Peyer's patch (tissue), 4 donors: ENCODE results near the gene SLC35E1. TPM values are rescaled to one million over a fixed set of nuclear protein-coding genes. Genes with fewer than 3 reads are reported as not detected.

Experiments
- DNase-seq, 3 donors: peaks; one replicate each; pipeline ENCODE4 v3.0.0-alpha.2; 2017 to 2019
- H3K27ac ChIP-seq, 4 donors: fragments of 200-600 bp; sonication (generic); one replicate each; pipeline ENCODE4 v1.5.1; 2016 to 2019
- H3K27me3 ChIP-seq, 2 donors: fragments of 200-600 bp; sonication (generic); one replicate each; pipeline ENCODE4 v1.5.1; 2019
- H3K36me3 ChIP-seq, 3 donors: fragments of 200-600 bp; sonication (generic); one replicate each; pipeline ENCODE4 v1.5.1; 2016 to 2019
- H3K4me1 ChIP-seq, 4 donors: fragments of 200-600 bp; sonication (generic); one replicate each; pipeline ENCODE4 v1.5.1; 2016 to 2019
- H3K4me3 ChIP-seq, 4 donors: fragments of 200-600 bp; sonication (generic); 1 replicate in 3 of 4; 2 replicates in 1 of 4; pipeline ENCODE4 v1.5.1; 2016 to 2019; ENCODE audit warnings: mild to moderate bottlenecking in 1 of 4
- H3K9me3 ChIP-seq, 4 donors: fragments of 200-600 bp; sonication (generic); one replicate each; pipeline ENCODE4 v1.5.1; 2016 to 2019; ENCODE audit warnings: mild to moderate bottlenecking in 1 of 4
- CTCF ChIP-seq, 6 experiments: fragments of 450-650 bp in 4 of 6; fragments of 200-600 bp in 2 of 6; sonication (generic) in 1 of 6; IDR thresholded peaks; one replicate each; pipeline ENCODE4 v1.5.1; 2017 to 2019; ENCODE audit warnings: antibody characterized with exemption in 6 of 6, mild to moderate bottlenecking in 3 of 6, moderate library complexity in 1 of 6
- POLR2A ChIP-seq, 2 donors: fragments of 450-650 bp; IDR thresholded peaks; one replicate each; pipeline ENCODE4 v1.5.1; 2017; ENCODE audit warnings: antibody characterized with exemption in 2 of 2, mild to moderate bottlenecking in 2 of 2, moderate library complexity in 2 of 2
- total RNA-seq, 4 donors: library from RNA; depleted of rRNA; stranded (reverse); fragments of >200 nt; gene quantifications; one replicate each; pipeline ENCODE4 v1.1.0, GENCODE V29; 2016

Gene SLC35E1
- total RNA-seq, 4 donors from 2014 or later: 23.9 to 62.0 (median 41.9) TPM

DNA sequence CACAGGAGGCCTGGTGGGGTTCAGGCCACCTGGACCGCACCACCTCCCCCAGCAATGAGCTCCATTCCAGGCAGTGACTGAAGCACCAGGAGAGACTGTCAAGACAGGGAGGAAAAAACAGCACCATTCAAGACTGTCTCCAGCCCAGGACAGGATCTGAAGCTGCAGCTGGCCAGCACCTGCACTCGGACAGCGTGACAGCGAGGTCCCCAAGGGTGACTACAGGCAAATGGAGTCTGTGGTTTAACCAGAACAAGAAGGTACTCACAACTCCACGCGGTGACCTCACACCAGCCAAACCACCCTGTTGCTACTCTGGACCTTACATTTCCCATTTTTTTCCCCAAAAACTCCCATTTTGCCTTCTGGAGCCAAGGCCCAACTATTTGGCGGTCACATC lies 46.0 kb upstream of the SLC35E1 start:
- no peaks in the 10 kb centered on the region for H3K27me3 ChIP-seq
- H3K4me3 ChIP-seq: no peak overlapping the region
- H3K4me1 ChIP-seq: peaks cover 0 to 20% (median 8%) of the 10 kb centered on the region in 4 donors
- TF ChIP-seq POLR2A (IDR thresholded peaks at IDR 0.05) (no peak), CTCF (IDR thresholded peaks at IDR 0.05) (no peak)
- no peak overlapping the region for H3K27ac ChIP-seq
- no peaks in the 10 kb centered on the region for H3K36me3 ChIP-seq
- DNase-seq: no peak
- H3K9me3 ChIP-seq: no peaks in the 10 kb centered on the region

DNA sequence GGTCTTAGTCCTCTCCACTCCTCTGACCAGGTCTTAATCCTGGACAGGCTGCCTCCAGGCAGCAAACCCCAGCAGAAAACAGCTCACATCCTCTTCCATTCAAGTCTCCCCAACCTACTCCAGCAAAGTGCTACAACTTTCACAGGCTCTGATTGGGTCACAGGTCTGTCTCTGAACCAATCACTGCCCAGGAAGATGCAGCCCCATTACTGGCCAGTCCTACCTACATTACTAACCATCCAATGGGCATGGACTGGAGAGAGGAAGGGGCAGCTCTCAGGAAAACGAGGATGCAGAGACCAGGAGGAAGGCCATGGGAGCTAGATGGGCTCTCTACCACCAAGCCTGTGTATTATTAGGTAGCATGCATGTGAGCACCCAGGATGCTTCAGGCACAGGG lies 43.6 kb upstream of the SLC35E1 start:
- no peaks in the 10 kb centered on the region for H3K36me3 ChIP-seq
- no peaks in the 10 kb centered on the region for H3K27me3 ChIP-seq
- H3K4me3 ChIP-seq: no peak overlapping the region
- no peak overlapping the region for H3K27ac ChIP-seq
- peaks cover 0 to 16% (median 8%) of the 10 kb centered on the region in 4 donors for H3K4me1 ChIP-seq
- TF ChIP-seq CTCF (IDR thresholded peaks at IDR 0.05): no peak
- no peak for TF ChIP-seq POLR2A (IDR thresholded peaks at IDR 0.05)
- DNase-seq: no peak
- H3K9me3 ChIP-seq: no peaks in the 10 kb centered on the region

GRCh38 chr19:16614941-16615340 lies 42.7 kb upstream of the SLC35E1 start:
- Histone ChIP-seq H3K27me3 (no peaks in the 10 kb centered on the region), H3K4me1 (peaks cover 0 to 16% (median 7%) of the 10 kb centered on the region in 4 donors), H3K27ac (no peak overlapping the region), H3K36me3 (no peaks in the 10 kb centered on the region), H3K9me3 (no peaks in the 10 kb centered on the region), H3K4me3 (no peak overlapping the region)
- DNase-seq: no peak
- no peak for TF ChIP-seq POLR2A (IDR thresholded peaks at IDR 0.05)

DNA sequence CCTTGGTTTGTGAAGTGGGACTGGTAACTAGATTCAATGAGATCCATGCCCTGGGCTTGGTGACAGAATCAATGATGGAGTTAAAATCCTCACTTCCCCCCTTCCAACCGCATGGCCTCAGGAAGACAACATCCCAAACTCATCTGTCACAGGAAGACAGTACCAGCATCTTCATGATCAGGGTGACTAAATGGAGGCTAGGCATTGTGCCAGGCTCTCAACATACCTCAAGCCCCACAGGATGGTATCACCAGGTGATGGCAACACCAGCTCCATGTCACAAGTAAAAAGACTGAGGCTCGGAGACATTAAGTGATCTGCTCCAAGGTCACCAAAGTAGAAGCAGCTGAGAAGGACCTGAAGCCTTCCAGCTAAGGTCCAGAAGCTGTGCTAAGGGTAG lies 41.6 kb upstream of the SLC35E1 start:
- Histone ChIP-seq H3K4me3 (no peak overlapping the region), H3K9me3 (no peaks in the 10 kb centered on the region), H3K27ac (no peak overlapping the region), H3K27me3 (no peaks in the 10 kb centered on the region), H3K36me3 (no peaks in the 10 kb centered on the region), H3K4me1 (peaks cover 0 to 10% (median 4%) of the 10 kb centered on the region in 4 donors)
- no peak for DNase-seq
- TF ChIP-seq CTCF (IDR thresholded peaks at IDR 0.05) (no peak), POLR2A (IDR thresholded peaks at IDR 0.05) (no peak)

DNA sequence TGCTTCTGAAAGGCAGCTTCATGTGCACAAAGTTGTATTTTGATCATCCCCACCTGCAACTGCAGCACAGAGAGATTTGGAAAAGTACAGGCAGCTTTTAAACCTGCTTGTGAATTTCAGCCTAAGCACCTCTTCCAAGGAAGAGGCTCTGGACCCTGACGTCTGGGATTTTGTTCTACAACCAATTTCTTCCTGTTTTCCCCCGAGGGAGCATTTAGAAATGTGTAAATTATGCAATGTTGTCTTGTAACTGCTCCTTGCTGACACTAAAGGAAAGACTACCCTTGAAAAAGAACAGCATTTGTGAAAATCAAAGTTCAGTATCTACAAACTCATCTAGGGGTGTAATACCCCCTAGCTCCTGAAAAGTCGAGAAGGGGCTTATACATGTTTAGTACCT lies 40.4 kb upstream of the SLC35E1 start:
- Histone ChIP-seq H3K4me1 (peaks cover 0 to 12% (median 10%) of the 10 kb centered on the region in 4 donors), H3K9me3 (no peaks in the 10 kb centered on the region), H3K27me3 (no peaks in the 10 kb centered on the region), H3K4me3 (no peak overlapping the region), H3K36me3 (no peaks in the 10 kb centered on the region), H3K27ac (peak overlapping the region in 2 of 4 donors; percentile 6 to 35)
- DNase-seq: no peak
- TF ChIP-seq POLR2A (IDR thresholded peaks at IDR 0.05): no peak
- TF ChIP-seq CTCF (IDR thresholded peaks at IDR 0.05): no peak

DNA sequence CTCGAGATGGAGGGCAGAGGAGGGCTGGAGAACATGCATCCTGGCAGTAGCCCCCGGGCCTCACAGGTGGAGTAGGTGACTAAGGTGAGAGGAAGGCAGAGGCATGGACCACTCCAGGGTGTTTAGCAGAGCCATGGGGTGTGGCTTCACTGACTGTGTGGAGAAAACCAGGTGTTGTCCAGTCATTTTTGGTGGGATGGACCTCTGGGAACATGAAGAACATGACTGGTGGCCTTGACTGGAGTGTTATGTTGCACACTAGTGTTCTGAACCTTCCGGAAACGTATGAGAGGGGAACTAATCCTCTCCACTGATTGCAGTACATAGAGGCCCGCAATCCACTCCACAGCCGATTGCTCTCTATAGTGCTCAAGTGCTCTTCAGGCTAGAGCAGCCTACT lies 38.9 kb upstream of the SLC35E1 start:
- Histone ChIP-seq H3K9me3 (no peaks in the 10 kb centered on the region), H3K27ac (no peak overlapping the region), H3K4me1 (peaks cover 0 to 20% (median 10%) of the 10 kb centered on the region in 4 donors), H3K36me3 (no peaks in the 10 kb centered on the region), H3K4me3 (no peak overlapping the region), H3K27me3 (no peaks in the 10 kb centered on the region)
- no peak for DNase-seq
- TF ChIP-seq CTCF (IDR thresholded peaks at IDR 0.05) (no peak), POLR2A (IDR thresholded peaks at IDR 0.05) (no peak)
